ENCODE data around the gene TBC1D5.

GRCh38 chr3:17302170-17302569 lies 440.3 kb downstream of the TBC1D5 start:
- TF ChIP-seq CTCF (IDR thresholded peaks at IDR 0.05) (no peak), POLR2A (IDR thresholded peaks at IDR 0.05) (no peak)
